KMS-11 (cell line): ENCODE data around the gene ST6GALNAC6.
A peak's percentile ranks its signal among the peaks of the same experiment; 100 is the strongest.

Experiments
- H2AFZ ChIP-seq: fragments of 200-600 bp; sonication (generic); 2 replicates; pipeline ENCODE4 v1.6.1; 2016; ENCODE audit warnings: antibody characterized with exemption, mixed run types, low read depth
- H3K27ac ChIP-seq: fragments of 200-600 bp; sonication (generic); 2 replicates; pipeline ENCODE4 v1.6.1; 2016; ENCODE audit warnings: mild to moderate bottlenecking, mixed run types
- H3K27me3 ChIP-seq: fragments of 200-600 bp; sonication (generic); 2 replicates; pipeline ENCODE4 v1.6.1; 2017; ENCODE audit warnings: mild to moderate bottlenecking, low read depth, mixed run types, moderate library complexity; ENCODE audit not compliant: insufficient read depth
- H3K36me3 ChIP-seq: fragments of 200-600 bp; sonication (generic); 2 replicates; pipeline ENCODE4 v1.6.1; 2017; ENCODE audit warnings: mild to moderate bottlenecking, mixed run types; ENCODE audit not compliant: insufficient read depth
- H3K4me1 ChIP-seq: fragments of 200-600 bp; sonication (generic); 2 replicates; pipeline ENCODE4 v1.6.1; 2016; ENCODE audit warnings: mild to moderate bottlenecking, low read depth, mixed run types; ENCODE audit not compliant: poor library complexity, severe bottlenecking
- H3K4me2 ChIP-seq: fragments of 200-600 bp; sonication (generic); 2 replicates; pipeline ENCODE4 v1.7.0; 2016; ENCODE audit warnings: mild to moderate bottlenecking, mixed run types
- H3K4me3 ChIP-seq: fragments of 200-600 bp; sonication (generic); IDR thresholded peaks from 2 replicates; pipeline ENCODE4 v1.6.1; 2017; ENCODE audit warnings: low read depth, low read length, mixed read lengths; ENCODE audit not compliant: insufficient read depth
- H3K79me2 ChIP-seq: fragments of 200-600 bp; sonication (generic); 2 replicates; pipeline ENCODE4 v1.6.1; 2016; ENCODE audit warnings: low read depth, mixed run types; ENCODE audit not compliant: insufficient read depth
- H3K9ac ChIP-seq: fragments of 200-600 bp; sonication (generic); 2 replicates; pipeline ENCODE4 v1.6.1; 2016; ENCODE audit warnings: mild to moderate bottlenecking, mixed run types
- H4K20me1 ChIP-seq: fragments of 200-600 bp; sonication (generic); 2 replicates; pipeline ENCODE4 v1.6.1; 2016; ENCODE audit warnings: mild to moderate bottlenecking, mixed run types; ENCODE audit not compliant: insufficient read depth
- TF ChIP-seq, protein P1 (sequence below): fragments of 200-600 bp; sonication (generic); conservative IDR thresholded peaks from 2 replicates; pipeline ENCODE4 v1.6.1; 2017; ENCODE audit warnings: low read depth, mild to moderate bottlenecking, antibody characterized with exemption, low read length, moderate library complexity, mixed read lengths

The ST6GALNAC6 gene

DNA sequence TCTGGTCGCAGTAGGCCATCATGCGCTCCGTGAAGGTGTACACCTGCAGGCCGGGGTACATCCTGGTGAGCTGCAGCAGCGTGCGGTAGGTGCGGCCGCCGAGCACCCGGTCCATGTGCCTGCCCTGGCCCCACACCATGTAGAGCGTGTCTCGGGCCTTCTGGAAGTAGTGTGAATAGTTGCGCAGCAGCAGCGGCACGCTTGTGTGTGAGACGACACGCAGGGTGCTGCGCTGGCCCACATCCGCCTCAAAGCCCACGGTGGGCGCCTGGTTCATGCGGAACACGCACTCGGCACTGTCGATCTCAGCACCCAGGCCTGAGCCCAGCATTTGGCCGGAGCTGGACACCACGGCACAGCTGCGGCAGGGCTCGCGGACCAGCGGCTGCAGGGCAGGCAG, 12.9 kb upstream of the ST6GALNAC6 start:
- H3K27me3 ChIP-seq: no peaks in the 10 kb centered on the region
- H3K9ac ChIP-seq: peak overlapping the region; percentile 53; the same call in 1 of the 2 replicates
- no peak overlapping the region for H2AFZ ChIP-seq
- H3K4me3 ChIP-seq: no peak overlapping the region
- peaks cover 60% of the 10 kb centered on the region for H3K4me1 ChIP-seq
- H3K36me3 ChIP-seq: peaks cover 14% of the 10 kb centered on the region; the same call in 1 of the 2 replicates
- TF ChIP-seq, protein P1, sequence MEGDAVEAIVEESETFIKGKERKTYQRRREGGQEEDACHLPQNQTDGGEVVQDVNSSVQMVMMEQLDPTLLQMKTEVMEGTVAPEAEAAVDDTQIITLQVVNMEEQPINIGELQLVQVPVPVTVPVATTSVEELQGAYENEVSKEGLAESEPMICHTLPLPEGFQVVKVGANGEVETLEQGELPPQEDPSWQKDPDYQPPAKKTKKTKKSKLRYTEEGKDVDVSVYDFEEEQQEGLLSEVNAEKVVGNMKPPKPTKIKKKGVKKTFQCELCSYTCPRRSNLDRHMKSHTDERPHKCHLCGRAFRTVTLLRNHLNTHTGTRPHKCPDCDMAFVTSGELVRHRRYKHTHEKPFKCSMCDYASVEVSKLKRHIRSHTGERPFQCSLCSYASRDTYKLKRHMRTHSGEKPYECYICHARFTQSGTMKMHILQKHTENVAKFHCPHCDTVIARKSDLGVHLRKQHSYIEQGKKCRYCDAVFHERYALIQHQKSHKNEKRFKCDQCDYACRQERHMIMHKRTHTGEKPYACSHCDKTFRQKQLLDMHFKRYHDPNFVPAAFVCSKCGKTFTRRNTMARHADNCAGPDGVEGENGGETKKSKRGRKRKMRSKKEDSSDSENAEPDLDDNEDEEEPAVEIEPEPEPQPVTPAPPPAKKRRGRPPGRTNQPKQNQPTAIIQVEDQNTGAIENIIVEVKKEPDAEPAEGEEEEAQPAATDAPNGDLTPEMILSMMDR: no peak
- H3K27ac ChIP-seq: peak overlapping the region; percentile 97
- H3K4me2 ChIP-seq: peak overlapping the region; percentile 64
- peaks cover 60% of the 10 kb centered on the region for H3K79me2 ChIP-seq
- H4K20me1 ChIP-seq: no peaks in the 10 kb centered on the region

DNA sequence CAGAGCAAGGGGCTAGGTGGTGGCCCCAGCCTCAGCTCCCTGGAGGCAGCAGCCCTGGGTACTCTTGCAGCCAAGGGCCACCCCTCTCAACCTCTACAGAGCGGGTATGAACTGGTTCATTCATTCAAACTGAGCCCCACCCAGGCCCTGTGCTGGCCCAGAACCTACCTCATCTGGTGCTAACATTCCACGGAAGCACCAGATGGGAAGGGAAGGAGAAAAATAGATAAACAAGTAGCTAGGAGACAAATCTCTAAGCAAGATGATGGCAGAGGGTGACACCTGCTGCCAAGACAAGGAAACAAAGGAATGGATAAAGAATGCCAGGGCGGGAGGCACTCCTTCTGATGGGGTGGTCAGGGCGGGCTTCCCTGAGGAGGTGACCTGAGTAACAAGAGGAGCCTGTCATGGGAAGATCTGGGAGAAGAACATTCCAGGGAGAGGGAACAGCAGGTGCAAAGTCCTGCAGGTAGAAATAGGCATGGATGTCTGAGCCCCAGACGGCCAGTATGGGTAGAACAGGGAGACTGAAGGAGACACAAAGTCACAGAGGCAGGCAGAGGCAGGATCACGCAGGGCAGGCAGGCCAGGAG, 11.3 kb upstream of the ST6GALNAC6 start:
- peak overlapping the region; percentile 64 for H3K4me2 ChIP-seq
- peak overlapping the region; percentile 85 for H3K9ac ChIP-seq
- no peak overlapping the region for H2AFZ ChIP-seq
- TF ChIP-seq, protein P1: 0 out of 2 replicates have a peak, but pooled peaks have one; percentile 31
- H3K4me1 ChIP-seq: peaks cover 67% of the 10 kb centered on the region
- H3K36me3 ChIP-seq: peaks cover 14% of the 10 kb centered on the region; the same call in 1 of the 2 replicates
- H3K27me3 ChIP-seq: no peaks in the 10 kb centered on the region
- peak overlapping the region; percentile 97 for H3K27ac ChIP-seq
- H4K20me1 ChIP-seq: no peaks in the 10 kb centered on the region
- H3K79me2 ChIP-seq: peaks cover 51% of the 10 kb centered on the region
- no peak overlapping the region for H3K4me3 ChIP-seq

DNA sequence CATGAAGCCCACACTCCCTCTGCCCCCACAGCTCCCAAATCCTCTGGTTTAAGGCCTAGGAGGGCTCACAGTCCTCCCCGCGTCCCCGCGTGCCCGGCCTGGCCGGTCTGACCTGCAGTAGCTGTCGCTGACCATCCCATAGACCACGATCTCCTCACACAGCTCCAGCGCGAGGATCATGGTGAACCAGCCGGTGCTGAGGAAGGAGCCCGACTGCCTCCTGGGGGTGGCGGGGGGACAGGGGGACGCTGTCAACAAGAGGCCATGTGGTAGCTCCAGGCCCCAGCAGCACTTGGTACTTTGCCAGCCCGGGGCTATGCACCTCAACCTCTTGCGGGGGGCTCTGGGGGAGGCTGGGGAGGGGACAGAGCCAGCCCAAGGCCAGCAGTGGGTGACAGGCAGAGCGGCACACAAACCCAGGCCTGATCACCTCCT, 10.5 kb upstream of the ST6GALNAC6 start:
- H3K36me3 ChIP-seq: peaks cover 14% of the 10 kb centered on the region; the same call in 1 of the 2 replicates
- no peaks in the 10 kb centered on the region for H4K20me1 ChIP-seq
- H3K27me3 ChIP-seq: no peaks in the 10 kb centered on the region
- peaks cover 64% of the 10 kb centered on the region for H3K4me1 ChIP-seq
- H3K79me2 ChIP-seq: peaks cover 44% of the 10 kb centered on the region
- no peak overlapping the region for H3K4me3 ChIP-seq
- TF ChIP-seq, protein P1: no peak
- H3K9ac ChIP-seq: no peak overlapping the region
- H3K4me2 ChIP-seq: peak overlapping the region; percentile 64; the same call in 1 of the 2 replicates
- H3K27ac ChIP-seq: peak overlapping the region; percentile 97; the same call in 1 of the 2 replicates
- no peak overlapping the region for H2AFZ ChIP-seq

DNA sequence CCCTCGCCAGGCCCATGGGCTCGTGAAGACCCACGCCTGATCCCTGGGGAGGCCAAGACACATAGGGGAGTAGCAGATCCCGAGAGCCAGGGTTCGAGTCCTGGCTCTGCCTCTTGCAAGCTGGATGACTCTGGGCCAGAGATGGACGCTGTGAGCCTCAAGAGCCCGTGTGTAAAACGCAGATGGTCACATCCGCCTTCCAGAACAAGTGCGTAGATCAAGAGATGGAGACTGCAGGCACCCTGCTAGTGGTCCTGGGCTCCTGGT, 9.2 kb upstream of the ST6GALNAC6 start:
- H3K4me1 ChIP-seq: peaks cover 57% of the 10 kb centered on the region
- no peaks in the 10 kb centered on the region for H3K27me3 ChIP-seq
- TF ChIP-seq, protein P1: no peak
- H3K4me3 ChIP-seq: no peak overlapping the region
- H3K27ac ChIP-seq: no peak overlapping the region
- peaks cover 31% of the 10 kb centered on the region for H3K79me2 ChIP-seq
- H3K4me2 ChIP-seq: no peak overlapping the region
- no peaks in the 10 kb centered on the region for H4K20me1 ChIP-seq
- no peak overlapping the region for H3K9ac ChIP-seq
- H2AFZ ChIP-seq: no peak overlapping the region
- H3K36me3 ChIP-seq: peaks cover 6% of the 10 kb centered on the region; the same call in 1 of the 2 replicates
